Skeletal muscle tissue (tissue), 4 donors: Measurements from ENCODE around the gene FBXO44. TPM values are rescaled to one million over a fixed set of nuclear protein-coding genes. Genes with fewer than 3 reads are reported as not detected.
A peak's percentile ranks its signal among the peaks of the same experiment; 100 is the strongest.

Experiments
- H3K27ac ChIP-seq: one replicate; pipeline ENCODE4 v1.7.0; 2013; ENCODE audit warnings: mild to moderate bottlenecking, low read depth, low read length, inconsistent platforms
- H3K27me3 ChIP-seq, 3 donors: one replicate each; pipeline ENCODE4 v1.7.0; 2013; ENCODE audit warnings: low read length in 3 of 3; ENCODE audit not compliant: control insufficient read depth in 3 of 3, insufficient read depth in 3 of 3
- H3K36me3 ChIP-seq, 3 donors: one replicate each; pipeline ENCODE4 v1.7.0; 2013; ENCODE audit warnings: low read length in 3 of 3; ENCODE audit not compliant: control insufficient read depth in 3 of 3, insufficient read depth in 3 of 3
- H3K4me1 ChIP-seq, 3 donors: one replicate each; pipeline ENCODE4 v1.7.0; 2013; ENCODE audit warnings: low read length in 3 of 3, mild to moderate bottlenecking in 3 of 3; ENCODE audit not compliant: control insufficient read depth in 3 of 3, insufficient read depth in 3 of 3
- H3K4me3 ChIP-seq, 3 donors: one replicate each; pipeline ENCODE4 v1.7.0; 2013; ENCODE audit warnings: low read length in 3 of 3
- H3K9ac ChIP-seq, 3 donors: one replicate each; pipeline ENCODE4 v1.7.0; 2013; ENCODE audit warnings: low read length in 3 of 3, mild to moderate bottlenecking in 3 of 3, moderate library complexity in 2 of 3, low read depth in 1 of 3
- H3K9me3 ChIP-seq, 3 donors: one replicate each; pipeline ENCODE4 v1.7.0; 2013; ENCODE audit warnings: low read length in 3 of 3; ENCODE audit not compliant: control insufficient read depth in 3 of 3
- total RNA-seq: library from RNA; depleted of rRNA; stranded (reverse); fragments of >200 nt; gene quantifications from one replicate; pipeline ENCODE4 v1.2.3, GENCODE V29; 2014
- donor health status: Osteomylitis.

Gene FBXO44
- total RNA-seq, 1 donor from 2014 or later, result 3.1 TPM

DNA sequence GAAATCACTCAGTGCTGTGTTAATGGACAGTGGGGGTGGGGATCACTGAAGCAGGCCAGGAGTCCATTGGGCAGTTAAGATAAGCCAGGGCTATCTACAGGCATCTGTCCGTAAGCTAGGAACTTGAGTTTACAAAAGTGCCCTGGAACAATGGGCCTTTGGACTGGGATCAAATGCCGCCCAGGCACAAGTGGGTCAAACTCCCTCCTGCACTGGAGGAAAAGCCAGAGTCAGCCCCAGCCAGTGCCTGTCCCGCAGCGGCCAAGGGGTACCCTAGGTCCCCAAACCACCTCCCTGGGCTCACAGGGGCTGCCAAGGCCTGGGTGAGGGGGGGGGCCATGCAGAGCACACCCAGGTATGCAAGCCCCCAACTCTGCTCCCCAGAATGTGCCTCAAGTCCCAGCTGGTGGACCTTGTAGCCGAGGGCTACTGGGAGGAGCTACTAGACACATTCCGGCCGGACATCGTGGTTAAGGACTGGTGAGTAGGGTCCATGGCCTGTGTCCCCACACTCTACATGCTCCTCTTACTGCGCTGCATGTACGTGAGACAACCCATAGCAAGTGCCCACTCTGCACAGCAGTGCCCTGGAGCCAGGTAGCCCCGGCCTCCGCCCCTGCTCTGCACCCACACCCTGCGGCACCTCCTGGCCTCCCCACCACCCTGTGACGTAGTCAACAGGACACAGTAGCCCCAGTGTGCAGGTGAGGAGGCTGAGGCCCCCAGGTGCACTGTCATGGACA is 17.0 kb downstream of the FBXO44 start:
- Histone ChIP-seq H3K9me3 (no peaks in the 10 kb centered on the region), H3K27me3 (no peaks in the 10 kb centered on the region), H3K4me1 (peaks cover 0 to 2% (median 0%) of the 10 kb centered on the region in 3 donors), H3K9ac (no peak overlapping the region), H3K4me3 (no peak overlapping the region), H3K36me3 (peaks cover 26 to 40% (median 27%) of the 10 kb centered on the region in 3 donors), H3K27ac (no peak overlapping the region)

DNA sequence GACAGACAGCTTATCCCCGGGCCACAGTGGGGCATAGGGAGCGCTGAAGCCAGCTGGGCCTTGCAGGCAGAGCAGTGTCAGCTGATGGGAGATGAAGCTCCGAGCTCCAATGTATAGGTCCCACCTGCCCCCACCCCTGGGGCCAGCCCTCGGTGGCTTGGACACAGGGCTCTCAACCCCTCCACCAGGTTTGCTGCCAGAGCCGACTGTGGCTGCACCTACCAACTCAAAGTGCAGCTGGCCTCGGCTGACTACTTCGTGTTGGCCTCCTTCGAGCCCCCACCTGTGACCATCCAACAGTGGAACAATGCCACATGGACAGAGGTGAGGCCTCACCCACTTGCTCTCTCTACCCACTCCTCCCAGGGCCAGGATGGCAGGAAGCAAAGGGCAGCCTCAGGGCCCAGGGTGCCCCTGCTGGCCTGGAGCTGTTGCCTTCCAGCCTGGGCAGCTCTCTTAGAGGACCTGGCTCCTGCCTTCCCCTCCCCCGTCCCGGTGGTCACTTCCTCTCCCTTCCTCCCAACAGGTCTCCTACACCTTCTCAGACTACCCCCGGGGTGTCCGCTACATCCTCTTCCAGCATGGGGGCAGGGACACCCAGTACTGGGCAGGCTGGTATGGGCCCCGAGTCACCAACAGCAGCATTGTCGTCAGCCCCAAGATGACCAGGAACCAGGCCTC is 18.6 kb downstream of the FBXO44 start:
- peaks cover 0 to 2% (median 0%) of the 10 kb centered on the region in 3 donors for H3K4me1 ChIP-seq
- peaks cover 27 to 40% (median 30%) of the 10 kb centered on the region in 3 donors for H3K36me3 ChIP-seq
- H3K9ac ChIP-seq, result no peak overlapping the region
- H3K4me3 ChIP-seq, result no peak overlapping the region
- H3K27me3 ChIP-seq, result no peaks in the 10 kb centered on the region
- H3K27ac ChIP-seq, result no peak overlapping the region
- H3K9me3 ChIP-seq, result no peaks in the 10 kb centered on the region

GRCh38 chr1:11674488-11674887 is 19.8 kb downstream of the FBXO44 start:
- H3K4me1 ChIP-seq, result peaks cover 0 to 2% (median 0%) of the 10 kb centered on the region in 3 donors
- no peak overlapping the region for H3K4me3 ChIP-seq
- no peak overlapping the region for H3K9ac ChIP-seq
- H3K9me3 ChIP-seq, result no peaks in the 10 kb centered on the region
- H3K27me3 ChIP-seq, result no peaks in the 10 kb centered on the region
- no peak overlapping the region for H3K27ac ChIP-seq
- peaks cover 26 to 35% (median 27%) of the 10 kb centered on the region in 3 donors for H3K36me3 ChIP-seq

DNA sequence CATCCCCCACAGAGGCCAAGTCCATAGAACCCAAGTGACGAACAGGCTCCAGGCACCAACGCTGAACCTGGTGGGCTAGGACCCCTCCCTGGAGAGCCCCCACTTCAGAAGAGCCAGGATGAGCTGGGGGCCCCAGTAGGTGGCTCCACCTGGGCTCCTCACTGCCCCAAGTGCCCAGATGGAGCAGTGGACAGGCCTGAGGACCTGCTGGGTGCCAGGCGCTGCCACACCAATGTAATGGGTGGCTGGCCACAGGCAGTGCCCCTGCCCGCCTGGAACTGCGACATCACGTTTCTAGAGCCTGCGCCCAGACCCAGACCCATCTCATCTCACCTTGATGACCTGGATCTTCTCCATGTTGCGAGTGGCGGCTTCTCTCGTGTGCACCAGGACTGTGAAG is 20.6 kb downstream of the FBXO44 start:
- peaks cover 26 to 33% (median 27%) of the 10 kb centered on the region in 3 donors for H3K36me3 ChIP-seq
- H3K4me3 ChIP-seq, result no peak overlapping the region
- no peak overlapping the region for H3K27ac ChIP-seq
- H3K9ac ChIP-seq, result no peak overlapping the region
- H3K9me3 ChIP-seq, result no peaks in the 10 kb centered on the region
- H3K27me3 ChIP-seq, result no peaks in the 10 kb centered on the region
- H3K4me1 ChIP-seq, result peaks cover 2 to 4% (median 3%) of the 10 kb centered on the region in 3 donors

DNA sequence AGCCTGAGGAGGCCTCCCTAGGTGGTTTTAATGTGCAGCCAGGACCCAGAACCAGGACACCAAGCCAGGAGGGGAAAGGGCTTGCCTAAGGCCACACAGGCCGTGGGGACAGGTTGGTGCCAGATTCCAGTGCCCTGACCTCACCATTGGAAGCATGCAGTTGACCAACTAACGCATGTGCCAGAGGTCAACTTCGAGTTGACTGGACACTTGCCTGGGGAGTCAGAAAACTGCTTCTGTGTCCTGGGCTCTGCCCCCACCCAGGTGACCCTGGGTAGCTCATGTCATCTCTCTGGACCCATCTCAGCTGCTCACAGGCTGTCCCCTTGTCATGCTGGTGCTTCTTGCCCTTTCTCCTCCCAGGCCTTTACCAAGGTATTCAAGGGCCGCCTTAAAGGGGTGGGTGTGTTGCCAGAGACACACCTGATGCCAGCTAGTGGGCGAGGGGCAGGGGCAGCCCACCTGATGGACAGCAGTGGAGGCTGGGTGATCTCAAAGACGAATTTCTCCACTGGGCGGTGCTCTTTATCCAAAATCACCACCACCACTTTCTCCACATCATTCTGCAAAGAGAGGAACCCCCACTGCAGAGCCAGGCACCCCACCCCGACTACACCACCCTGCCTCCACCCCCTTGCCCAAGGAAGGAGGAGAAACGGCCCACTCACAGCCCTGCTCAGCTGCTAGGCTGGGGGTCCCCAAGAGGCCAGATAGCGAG is 21.9 kb downstream of the FBXO44 start:
- no peak overlapping the region for H3K9ac ChIP-seq
- no peak overlapping the region for H3K27ac ChIP-seq
- peaks cover 24 to 29% (median 27%) of the 10 kb centered on the region in 3 donors for H3K36me3 ChIP-seq

DNA sequence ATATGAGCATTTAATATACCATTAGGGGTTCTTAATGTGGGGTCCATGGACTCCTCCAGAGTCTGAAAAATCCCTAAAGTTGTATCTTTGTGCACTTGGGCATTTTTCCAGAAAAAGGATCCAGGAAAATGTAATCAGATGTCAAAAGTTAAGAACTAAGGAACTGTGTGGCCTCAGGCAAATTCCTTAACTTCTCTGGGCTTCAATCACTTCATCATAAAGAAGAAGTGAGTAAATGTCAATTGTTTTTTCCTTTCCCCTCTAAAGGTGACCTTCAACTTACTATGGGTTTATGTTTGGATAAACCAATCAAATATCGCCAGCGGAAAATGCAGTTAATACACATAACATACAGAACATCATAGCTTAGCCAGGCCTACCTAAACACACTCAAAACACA is 23.8 kb downstream of the FBXO44 start:
- Histone ChIP-seq H3K4me3 (no peak overlapping the region), H3K4me1 (peaks cover 9 to 12% (median 10%) of the 10 kb centered on the region in 3 donors), H3K36me3 (peaks cover 16 to 22% (median 16%) of the 10 kb centered on the region in 3 donors), H3K9me3 (no peaks in the 10 kb centered on the region), H3K27me3 (no peaks in the 10 kb centered on the region), H3K27ac (no peak overlapping the region), H3K9ac (no peak overlapping the region)

More for the DNA sequence above, 21.9 kb downstream of the FBXO44 start:
- H3K9me3 ChIP-seq, result no peaks in the 10 kb centered on the region
- no peak overlapping the region for H3K4me3 ChIP-seq
- peaks cover 6 to 10% (median 7%) of the 10 kb centered on the region in 3 donors for H3K4me1 ChIP-seq
- H3K27me3 ChIP-seq, result no peaks in the 10 kb centered on the region

- Histone ChIP-seq H3K4me3 (peak overlapping the region; percentile 86 to 90 (median 86)), H3K27me3 (no peaks in the 10 kb centered on the region), H3K27ac (peak overlapping the region; percentile 68), H3K9ac (peak overlapping the region; percentile 82 to 83 (median 82)), H3K36me3 (peaks cover 6 to 13% (median 9%) of the 10 kb centered on the region in 3 donors), H3K9me3 (no peaks in the 10 kb centered on the region), H3K4me1 (peaks cover 9 to 12% (median 10%) of the 10 kb centered on the region in 3 donors)
These were observed 25.8 kb downstream of the FBXO44 start for GRCh38 chr1:11680270-11681070.

DNA sequence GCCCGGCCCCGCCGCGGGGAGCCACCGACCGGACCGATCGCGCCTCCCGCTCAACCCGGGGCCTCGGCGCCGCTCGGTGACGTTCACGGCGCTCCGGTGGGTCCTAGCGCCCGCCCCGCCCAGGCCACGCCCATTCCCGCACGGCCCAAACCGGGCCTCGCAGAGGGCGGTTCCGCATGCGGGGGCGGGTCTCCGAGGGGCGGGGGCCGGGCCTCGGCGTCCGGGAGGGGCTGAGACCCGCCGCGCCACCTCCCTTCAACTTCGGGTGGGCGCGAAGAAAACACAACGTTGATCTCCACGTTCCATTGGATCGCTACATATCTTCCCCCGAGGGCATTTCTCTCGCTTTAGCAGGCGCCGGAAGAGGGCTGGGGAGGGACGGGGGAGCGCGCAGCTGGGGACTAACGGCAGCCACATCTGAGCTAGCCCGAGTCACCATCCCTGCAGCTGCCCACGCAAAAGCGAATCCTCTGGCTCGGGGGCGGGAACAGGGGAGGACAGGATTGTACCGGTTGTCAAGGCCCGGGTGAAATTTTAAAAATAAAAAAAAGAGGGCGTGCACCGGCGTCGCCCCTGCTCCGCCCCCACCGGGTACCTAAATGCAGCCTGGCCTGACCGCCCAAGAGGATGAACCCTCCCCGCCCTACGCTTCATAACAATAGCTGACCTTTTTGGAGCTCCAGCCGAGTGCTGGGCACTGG is 26.5 kb downstream of the FBXO44 start, which contains the start of gene MAD2L2:
Gene MAD2L2, minus strand, starts transcription at position 78 of the 701 bp plus-strand sequence. CDS start 547 bp downstream, outside the sequence.
- peak within 1 kb of the TSS; percentile 68 for H3K27ac ChIP-seq
- H3K36me3 ChIP-seq, result peaks cover 4 to 7% (median 4%) of the 10 kb centered on the region in 3 donors
- H3K9ac ChIP-seq, result peak within 1 kb of the TSS; percentile 82 to 83 (median 82)
- peaks cover 9 to 12% (median 10%) of the 10 kb centered on the region in 3 donors for H3K4me1 ChIP-seq
- peak within 1 kb of the TSS; percentile 86 to 90 (median 86) for H3K4me3 ChIP-seq
- no peaks in the 10 kb centered on the region for H3K9me3 ChIP-seq
- H3K27me3 ChIP-seq, result no peaks in the 10 kb centered on the region
